A673 (cell line): ENCODE measurements around the gene NFATC3. TPM values are rescaled to one million over a fixed set of nuclear protein-coding genes. Genes with fewer than 3 reads are reported as not detected.

Experiments used
- BruUV-seq: library from RNA; stranded (reverse); fragments of 400-500 nt; replicated peaks from 2 replicates; lab custom pipeline; 2021; lab: Mats Ljungman, UMichigan
- CTCF ChIA-PET: fragments of 300-600 bp; sonication (Branson Sonifier 250); formaldehyde crosslinking; loops from one replicate; lab custom pipeline; 2022; ENCODE audit warnings: antibody characterized with exemption; lab: Charles Lee
- POLR2A ChIA-PET: fragments of 300-600 bp; sonication (Branson Sonifier 250); formaldehyde crosslinking; loops from one replicate; lab custom pipeline; 2022; ENCODE audit warnings: antibody characterized with exemption; ENCODE audit not compliant: low non-redundant PET; lab: Charles Lee
- DNase-seq: peaks from one replicate; pipeline ENCODE4 v3.0.0-alpha.2; 2015; ENCODE audit warnings: low spot score
- H3K27ac ChIP-seq: fragments of 200-600 bp; sonication (generic); 2 replicates; pipeline ENCODE4 v1.5.1; 2016; ENCODE audit warnings: mixed run types, low read depth, mild to moderate bottlenecking, mixed read lengths, antibody characterized with exemption, low read length; ENCODE audit not compliant: poor library complexity, severe bottlenecking
- H3K27me3 ChIP-seq: fragments of 200-600 bp; sonication (generic); replicated peaks from 2 replicates; pipeline ENCODE4 v1.6.1; 2017; ENCODE audit warnings: mixed run types, low read depth, mild to moderate bottlenecking, mixed read lengths, antibody characterized with exemption, low read length; ENCODE audit not compliant: insufficient read depth, poor library complexity
- H3K36me3 ChIP-seq: fragments of 200-600 bp; sonication (generic); 2 replicates; pipeline ENCODE4 v1.6.1; 2016; ENCODE audit warnings: mixed run types, mild to moderate bottlenecking, mixed read lengths, antibody characterized with exemption, low read length; ENCODE audit not compliant: insufficient read depth, poor library complexity, severe bottlenecking
- H3K4me1 ChIP-seq: fragments of 200-600 bp; sonication (generic); 2 replicates; pipeline ENCODE4 v1.6.1; 2017; ENCODE audit warnings: mixed run types, mild to moderate bottlenecking, mixed read lengths, antibody characterized with exemption, low read length; ENCODE audit not compliant: insufficient read depth, poor library complexity, severe bottlenecking
- H3K4me3 ChIP-seq: fragments of 200-600 bp; sonication (generic); 2 replicates; pipeline ENCODE4 v1.5.1; 2016; ENCODE audit warnings: low read depth, mixed run types, mild to moderate bottlenecking, mixed read lengths, low read length; ENCODE audit not compliant: poor library complexity, severe bottlenecking
- H3K9me3 ChIP-seq: fragments of 200-600 bp; sonication (generic); 2 replicates; pipeline ENCODE4 v1.6.1; 2016; ENCODE audit warnings: mixed run types, low read depth, mild to moderate bottlenecking, mixed read lengths, antibody characterized with exemption, low read length; ENCODE audit not compliant: poor library complexity, severe bottlenecking
- EZH2 ChIP-seq: fragments of 200-600 bp; sonication (generic); IDR thresholded peaks from 2 replicates; pipeline ENCODE4 v1.6.1; 2017; ENCODE audit warnings: borderline replicate concordance, low read depth, mild to moderate bottlenecking, mixed read lengths, antibody characterized with exemption, low read length; ENCODE audit not compliant: poor library complexity, severe bottlenecking
- intact Hi-C: fragments of 100-400 bp; cut with micrococcal nuclease; formaldehyde crosslinking; loops from one replicate; pipeline ENCODE4 v1.10.0; 2022; ENCODE audit not compliant: unreplicated experiment
- total RNA-seq: library from RNA; stranded (reverse); gene quantifications from 2 replicates; pipeline ENCODE4 v1.2.3, GENCODE V29; 2021
- TF ChIP-seq, protein P1 (sequence below): fragments of 300-800, 200-600 bp; sonication (generic); conservative IDR thresholded peaks from 2 replicates; pipeline ENCODE4 v1.5.1; 2017; ENCODE audit warnings: low read depth, mild to moderate bottlenecking, antibody characterized with exemption, low read length, moderate library complexity, mixed read lengths

NFATC3 gene
- total RNA-seq, 1 experiment from 2014 or later = 56.0 TPM

- no peak for DNase-seq
- no peak for TF ChIP-seq EZH2
- TF ChIP-seq, protein P1, sequence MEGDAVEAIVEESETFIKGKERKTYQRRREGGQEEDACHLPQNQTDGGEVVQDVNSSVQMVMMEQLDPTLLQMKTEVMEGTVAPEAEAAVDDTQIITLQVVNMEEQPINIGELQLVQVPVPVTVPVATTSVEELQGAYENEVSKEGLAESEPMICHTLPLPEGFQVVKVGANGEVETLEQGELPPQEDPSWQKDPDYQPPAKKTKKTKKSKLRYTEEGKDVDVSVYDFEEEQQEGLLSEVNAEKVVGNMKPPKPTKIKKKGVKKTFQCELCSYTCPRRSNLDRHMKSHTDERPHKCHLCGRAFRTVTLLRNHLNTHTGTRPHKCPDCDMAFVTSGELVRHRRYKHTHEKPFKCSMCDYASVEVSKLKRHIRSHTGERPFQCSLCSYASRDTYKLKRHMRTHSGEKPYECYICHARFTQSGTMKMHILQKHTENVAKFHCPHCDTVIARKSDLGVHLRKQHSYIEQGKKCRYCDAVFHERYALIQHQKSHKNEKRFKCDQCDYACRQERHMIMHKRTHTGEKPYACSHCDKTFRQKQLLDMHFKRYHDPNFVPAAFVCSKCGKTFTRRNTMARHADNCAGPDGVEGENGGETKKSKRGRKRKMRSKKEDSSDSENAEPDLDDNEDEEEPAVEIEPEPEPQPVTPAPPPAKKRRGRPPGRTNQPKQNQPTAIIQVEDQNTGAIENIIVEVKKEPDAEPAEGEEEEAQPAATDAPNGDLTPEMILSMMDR = no peak
- Histone ChIP-seq H3K4me1 (peaks cover 6% of the 10 kb centered on the region), H3K27ac (no peak overlapping the region), H3K36me3 (no peaks in the 10 kb centered on the region), H3K4me3 (no peak overlapping the region), H3K9me3 (no peaks in the 10 kb centered on the region), H3K27me3 (no peaks in the 10 kb centered on the region)
- ChIA-PET POLR2A (no interaction called here), CTCF (no interaction called here)
- intact Hi-C loops = no loop called here
- BruUV-seq = no TSS peak
Measured at GRCh38 chr16:68247932-68248331, 162.8 kb downstream of the NFATC3 start.

GRCh38 chr16:68249371-68249770 lies 164.2 kb downstream of the NFATC3 start:
- no peaks in the 10 kb centered on the region for H3K27me3 ChIP-seq
- H3K4me3 ChIP-seq = no peak overlapping the region
- H3K4me1 ChIP-seq = peaks cover 3% of the 10 kb centered on the region
- BruUV-seq = no TSS peak
- ChIA-PET CTCF (interaction anchor here (1.5 kb wide), 1 partner anchor 15 kb away, joined by 6 read pairs; the partner anchor contains the start of gene SLC7A6), POLR2A (no interaction called here)
- H3K27ac ChIP-seq = no peak overlapping the region
- H3K9me3 ChIP-seq = no peaks in the 10 kb centered on the region
- intact Hi-C loops = no loop called here
- no peaks in the 10 kb centered on the region for H3K36me3 ChIP-seq
- TF ChIP-seq, protein P1 = no peak
- no peak for TF ChIP-seq EZH2
- DNase-seq = no peak

- ChIA-PET CTCF (no interaction called here), POLR2A (no interaction called here)
- no peaks in the 10 kb centered on the region for H3K36me3 ChIP-seq
- intact Hi-C loops = no loop called here
- H3K27ac ChIP-seq = no peak overlapping the region
- DNase-seq = no peak
- no peaks in the 10 kb centered on the region for H3K9me3 ChIP-seq
- no peaks in the 10 kb centered on the region for H3K27me3 ChIP-seq
- TF ChIP-seq EZH2 = no peak
- TF ChIP-seq, protein P1 = no peak
- no peaks in the 10 kb centered on the region for H3K4me1 ChIP-seq
- BruUV-seq = no TSS peak
- H3K4me3 ChIP-seq = no peak overlapping the region
Measured at GRCh38 chr16:68250951-68251350, 165.8 kb downstream of the NFATC3 start.
